GM19468 (cell line): Measurements from ENCODE around the gene GPX8.

ENCODE experiments used
- ATAC-seq: cut with Tn5 transposase; IDR thresholded peaks from one replicate; pipeline ENCODE4 v1.9.1; 2021; ENCODE audit warnings: mild to moderate bottlenecking, moderate library complexity, moderate number of reproducible peaks; ENCODE audit not compliant: unreplicated experiment; ENCODE audit errors: extremely low read depth

Gene GPX8

GRCh38 chr5:55172051-55172899, 12.3 kb downstream of the GPX8 start:
- no peak for ATAC-seq

- ATAC-seq: peak; percentile 64
Observed at GRCh38 chr5:55172937-55173686, 13.1 kb downstream of the GPX8 start, which contains the start of gene CDC20B. Gene CDC20B, minus strand, starts transcription at chr5:55173177. Its CDS starts 177 bp downstream, at chr5:55173000.

GRCh38 chr5:55173687-55174230, 13.8 kb downstream of the GPX8 start:
- no peak for ATAC-seq

GRCh38 chr5:55175781-55176175, 15.8 kb downstream of the GPX8 start:
- no peak for ATAC-seq

GRCh38 chr5:55176176-55176818, 16.3 kb downstream of the GPX8 start:
- ATAC-seq: no peak

GRCh38 chr5:55177078-55177477, 17.1 kb downstream of the GPX8 start:
- no peak for ATAC-seq

- no peak for ATAC-seq
Observed at GRCh38 chr5:55180016-55180415, 20.0 kb downstream of the GPX8 start.

GRCh38 chr5:55187370-55187769, 27.4 kb downstream of the GPX8 start:
- no peak for ATAC-seq

GRCh38 chr5:55188656-55189540, 28.9 kb downstream of the GPX8 start:
- no peak for ATAC-seq

- no peak for ATAC-seq
Observed at GRCh38 chr5:55191165-55191564, 31.2 kb downstream of the GPX8 start.

- no peak for ATAC-seq
Observed at GRCh38 chr5:55205001-55205400, 45.0 kb downstream of the GPX8 start.

GRCh38 chr5:55211184-55211874, 51.4 kb downstream of the GPX8 start:
- no peak for ATAC-seq
